Measurements from ENCODE around the gene PTGES3L.

Gene PTGES3L

DNA sequence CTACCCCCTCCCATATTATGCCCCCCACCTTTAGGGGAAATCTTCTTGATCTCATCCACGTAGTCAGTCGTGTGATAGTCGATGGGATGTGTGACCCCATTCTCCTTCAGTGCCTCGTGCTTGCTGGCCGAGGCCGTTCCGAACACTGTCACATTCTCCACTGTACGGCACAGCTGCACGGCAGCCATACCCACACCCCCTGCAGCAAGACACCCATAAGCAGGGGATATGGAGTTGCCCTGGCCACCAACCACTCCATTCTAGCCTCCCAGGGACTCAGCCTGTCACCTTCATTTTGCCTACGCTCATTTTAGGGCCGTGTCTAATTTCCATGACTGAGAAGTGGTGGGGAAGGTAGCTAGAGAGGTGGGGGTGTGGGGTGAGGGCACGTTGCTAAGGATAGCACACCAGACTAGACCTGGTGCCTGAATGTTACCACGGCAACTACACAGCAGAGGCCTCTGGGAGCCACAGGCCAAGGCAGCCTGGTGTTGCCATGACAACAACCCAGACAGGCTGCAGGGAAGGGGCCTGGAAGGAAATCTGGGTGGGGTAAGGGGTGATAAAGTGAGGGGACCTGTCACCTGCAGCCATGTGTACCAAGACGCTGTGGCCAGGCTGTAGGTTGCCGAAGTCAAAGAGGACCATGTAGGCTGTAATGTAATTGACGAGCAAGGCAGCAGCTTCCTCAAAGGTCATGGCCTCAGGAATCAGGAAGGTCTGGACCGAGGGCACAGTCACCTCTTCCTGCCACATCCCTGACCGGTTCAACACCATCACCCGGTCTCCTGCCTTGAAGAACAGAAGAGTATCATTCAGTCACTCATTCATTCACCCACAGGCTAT is 38.4 kb upstream of the PTGES3L start:
- H3K4me3 ChIP-seq (ENCODE audit: low read depth, low read length) = no peak overlapping the region
- peak; percentile 50 for DNase-seq (ENCODE audit: low read depth)
- TF ChIP-seq, protein P1, sequence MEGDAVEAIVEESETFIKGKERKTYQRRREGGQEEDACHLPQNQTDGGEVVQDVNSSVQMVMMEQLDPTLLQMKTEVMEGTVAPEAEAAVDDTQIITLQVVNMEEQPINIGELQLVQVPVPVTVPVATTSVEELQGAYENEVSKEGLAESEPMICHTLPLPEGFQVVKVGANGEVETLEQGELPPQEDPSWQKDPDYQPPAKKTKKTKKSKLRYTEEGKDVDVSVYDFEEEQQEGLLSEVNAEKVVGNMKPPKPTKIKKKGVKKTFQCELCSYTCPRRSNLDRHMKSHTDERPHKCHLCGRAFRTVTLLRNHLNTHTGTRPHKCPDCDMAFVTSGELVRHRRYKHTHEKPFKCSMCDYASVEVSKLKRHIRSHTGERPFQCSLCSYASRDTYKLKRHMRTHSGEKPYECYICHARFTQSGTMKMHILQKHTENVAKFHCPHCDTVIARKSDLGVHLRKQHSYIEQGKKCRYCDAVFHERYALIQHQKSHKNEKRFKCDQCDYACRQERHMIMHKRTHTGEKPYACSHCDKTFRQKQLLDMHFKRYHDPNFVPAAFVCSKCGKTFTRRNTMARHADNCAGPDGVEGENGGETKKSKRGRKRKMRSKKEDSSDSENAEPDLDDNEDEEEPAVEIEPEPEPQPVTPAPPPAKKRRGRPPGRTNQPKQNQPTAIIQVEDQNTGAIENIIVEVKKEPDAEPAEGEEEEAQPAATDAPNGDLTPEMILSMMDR (conservative IDR thresholded peaks at IDR 0.05; ENCODE audit: low read depth, low read length) = no peak

DNA sequence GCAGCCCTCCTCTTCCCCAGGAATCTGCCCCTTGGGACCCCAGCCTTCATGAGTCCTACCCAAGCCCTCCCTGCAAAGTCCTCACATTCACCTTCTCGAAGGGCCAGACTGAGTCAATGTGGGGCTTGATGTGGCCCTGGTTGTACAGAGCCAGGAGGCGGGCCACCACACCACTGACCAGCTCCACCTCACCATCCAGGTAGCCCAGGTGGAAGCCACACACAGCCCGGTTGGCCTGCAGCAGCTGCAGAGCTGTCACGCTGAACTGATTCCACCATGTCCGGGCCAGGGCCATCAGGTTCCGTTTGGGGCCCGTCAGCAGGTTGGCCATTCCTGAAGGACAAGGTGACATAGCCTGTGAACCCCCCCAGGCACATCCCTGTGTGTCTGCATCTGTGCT is 36.3 kb upstream of the PTGES3L start:
- TF ChIP-seq, protein P1 (conservative IDR thresholded peaks at IDR 0.05; ENCODE audit: low read depth, low read length) = no peak
- DNase-seq (ENCODE audit: low read depth) = no peak
- no peak overlapping the region for H3K4me3 ChIP-seq (ENCODE audit: low read depth, low read length)

DNA sequence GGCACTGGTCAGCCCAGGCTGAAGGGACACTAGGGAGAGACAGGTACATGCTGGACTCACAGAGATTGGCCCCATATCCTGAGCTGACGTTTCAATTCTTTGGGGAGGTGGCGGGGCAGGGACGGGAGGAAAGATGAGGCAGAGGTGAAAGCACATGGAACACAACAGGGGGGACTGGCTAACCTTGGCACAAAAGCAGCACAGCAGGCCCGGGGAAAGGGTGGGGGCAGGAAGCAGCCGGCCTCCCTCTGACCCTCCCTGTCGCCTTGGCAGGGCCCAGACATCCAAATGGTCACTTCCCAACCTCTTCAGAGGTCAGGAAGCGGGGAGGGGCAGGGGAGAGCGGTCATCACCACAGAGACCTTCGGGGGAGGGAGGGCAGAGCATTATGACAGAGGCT is 35.7 kb upstream of the PTGES3L start:
- TF ChIP-seq, protein P1 (conservative IDR thresholded peaks at IDR 0.05; ENCODE audit: low read depth, low read length) = no peak
- H3K4me3 ChIP-seq (ENCODE audit: low read depth, low read length) = no peak overlapping the region
- peak; percentile 34 for DNase-seq (ENCODE audit: low read depth)

- TF ChIP-seq, protein P1 (conservative IDR thresholded peaks at IDR 0.05; ENCODE audit: low read depth, low read length) = no peak
- DNase-seq (ENCODE audit: low read depth) = peak; percentile 26
- H3K4me3 ChIP-seq (ENCODE audit: low read depth, low read length) = no peak overlapping the region
Observed at GRCh38 chr17:43014649-43015542, 35.0 kb upstream of the PTGES3L start.

GRCh38 chr17:43014020-43014648 is 34.3 kb upstream of the PTGES3L start:
- no peak for DNase-seq (ENCODE audit: low read depth)
- TF ChIP-seq, protein P1 (conservative IDR thresholded peaks at IDR 0.05; ENCODE audit: low read depth, low read length) = no peak
- no peak overlapping the region for H3K4me3 ChIP-seq (ENCODE audit: low read depth, low read length)

- TF ChIP-seq, protein P1 (conservative IDR thresholded peaks at IDR 0.05; ENCODE audit: low read depth, low read length) = no peak
- no peak for DNase-seq (ENCODE audit: low read depth)
- no peak overlapping the region for H3K4me3 ChIP-seq (ENCODE audit: low read depth, low read length)
Observed at GRCh38 chr17:43013296-43013695, 33.4 kb upstream of the PTGES3L start.
